HL-60/S4 (cell line): Measurements from ENCODE around the gene CFAP141.
"Not testable (repeated sequence)": the region's sequence is repeated elsewhere in the genome, so short reads cannot be mapped to it uniquely, and the experiment has no call there.

Source experiments
- in situ Hi-C: fragments of 300-500 bp; cut with MboI; formaldehyde crosslinking; loops from 2 replicates; pipeline ENCODE4 v1.14.3; 2022; ENCODE audit warnings: low sequenced_read_pairs

CFAP141 gene

GRCh38 chr1:154206196-154206595, at the start of gene CFAP141:
Gene CFAP141 (minus strand): TSS chr1:154206333. CDS start chr1:154206307, 26 bp downstream.
- in situ Hi-C loops: no loop called here

- in situ Hi-C loops: no loop called here
Measured at GRCh38 chr1:154253671-154254070, 47.5 kb upstream of the CFAP141 start.

GRCh38 chr1:154241703-154242351, 35.7 kb upstream of the CFAP141 start:
- in situ Hi-C loops: no loop called here

- in situ Hi-C loops: no loop called here
Measured at GRCh38 chr1:154240294-154240833, 34.2 kb upstream of the CFAP141 start.

GRCh38 chr1:154239491-154239890, 33.4 kb upstream of the CFAP141 start:
- in situ Hi-C loops: no loop called here

- in situ Hi-C loops: no loop called here
Measured at GRCh38 chr1:154237880-154238506, 31.9 kb upstream of the CFAP141 start.

GRCh38 chr1:154237435-154237834, 31.3 kb upstream of the CFAP141 start:
- in situ Hi-C loops: no loop called here

GRCh38 chr1:154236855-154237254, 30.7 kb upstream of the CFAP141 start:
- in situ Hi-C loops: no loop called here

GRCh38 chr1:154233127-154233526, 27.0 kb upstream of the CFAP141 start:
- in situ Hi-C loops: not testable (repeated sequence)

- in situ Hi-C loops: not testable (repeated sequence)
Measured at GRCh38 chr1:154231112-154231511, 25.0 kb upstream of the CFAP141 start.

GRCh38 chr1:154225370-154225769, 19.2 kb upstream of the CFAP141 start:
- in situ Hi-C loops: no loop called here

- in situ Hi-C loops: no loop called here
Measured at GRCh38 chr1:154223621-154224020, 17.5 kb upstream of the CFAP141 start.

GRCh38 chr1:154222918-154223317, 16.8 kb upstream of the CFAP141 start:
- in situ Hi-C loops: no loop called here

GRCh38 chr1:154222518-154222917, 16.4 kb upstream of the CFAP141 start:
- in situ Hi-C loops: no loop called here

- in situ Hi-C loops: no loop called here
Measured at GRCh38 chr1:154221278-154222001, 15.3 kb upstream of the CFAP141 start.

- in situ Hi-C loops: no loop called here
Measured at GRCh38 chr1:154220970-154221277, 14.8 kb upstream of the CFAP141 start.

- in situ Hi-C loops: no loop called here
Measured at GRCh38 chr1:154220071-154220969, 14.2 kb upstream of the CFAP141 start, which contains the start of gene UBAP2L. Gene UBAP2L (plus strand): TSS chr1:154220955. CDS start chr1:154225124, 4,169 bp downstream.

- in situ Hi-C loops: no loop called here
Measured at GRCh38 chr1:154219541-154219940, 13.4 kb upstream of the CFAP141 start.

GRCh38 chr1:154218545-154218944, 12.4 kb upstream of the CFAP141 start:
- in situ Hi-C loops: no loop called here

GRCh38 chr1:154213274-154213673, 7.1 kb upstream of the CFAP141 start:
- in situ Hi-C loops: no loop called here

GRCh38 chr1:154212083-154212482, 6.0 kb upstream of the CFAP141 start:
- in situ Hi-C loops: no loop called here
